OCI-LY3 (cell line): ENCODE measurements around the gene SLC35B2.

Experiments
- CTCF ChIP-seq: fragments of 200-600, 300-600 bp; sonication (generic); IDR thresholded peaks from 2 replicates; pipeline ENCODE4 v1.5.1; 2014; ENCODE audit warnings: antibody characterized with exemption, low read length, low read depth
- EZH2phosphoT487 ChIP-seq: fragments of 200-600 bp; shearing (Covaris generic); IDR thresholded peaks from 2 replicates; pipeline ENCODE4 v1.6.1; 2018; ENCODE audit warnings: antibody characterized with exemption, mixed run types, low read depth

- TF ChIP-seq EZH2phosphoT487 (no peak), CTCF (no peak)
Measured at GRCh38 chr6:44249082-44249748, 8.1 kb downstream of the SLC35B2 start.
